IMR-90 (cell line): ENCODE data around the gene NISCH.

Source experiments
- BHLHE40 ChIP-seq: fragments of 150-350 bp; IDR thresholded peaks from 2 replicates; pipeline ENCODE4 v1.6.1; 2016; ENCODE audit warnings: mild to moderate bottlenecking, low read depth, low read length
- CEBPB ChIP-seq: IDR thresholded peaks from 2 replicates; pipeline ENCODE4 v1.6.1; 2012; ENCODE audit warnings: low read depth, low read length, improper control_type of control experiment
- CTCF ChIP-seq: conservative IDR thresholded peaks from 2 replicates; pipeline ENCODE4 v1.5.1; 2012; ENCODE audit warnings: mild to moderate bottlenecking, low read depth, low read length, improper control_type of control experiment
- ELK1 ChIP-seq: fragments of 150-350 bp; IDR thresholded peaks from 2 replicates; pipeline ENCODE4 v1.6.1; 2016; ENCODE audit warnings: low read depth, mild to moderate bottlenecking, low read length, moderate library complexity, borderline replicate concordance
- FOS ChIP-seq: fragments of 150-350 bp; IDR thresholded peaks from 2 replicates; pipeline ENCODE4 v1.6.1; 2016; ENCODE audit warnings: low read depth, low read length
- MAZ ChIP-seq: IDR thresholded peaks from 2 replicates; pipeline ENCODE4 v1.6.1; 2012; ENCODE audit warnings: low read depth, mild to moderate bottlenecking, low read length, improper control_type of control experiment, moderate library complexity, borderline replicate concordance
- MXI1 ChIP-seq: IDR thresholded peaks from 2 replicates; pipeline ENCODE4 v1.6.1; 2012; ENCODE audit warnings: low read depth, mild to moderate bottlenecking, low read length, moderate library complexity, borderline replicate concordance
- NFE2L2 ChIP-seq: fragments of 150-350 bp; IDR thresholded peaks from 2 replicates; pipeline ENCODE4 v1.6.1; 2016; ENCODE audit warnings: low read depth, mild to moderate bottlenecking, low read length
- POLR2A ChIP-seq: IDR thresholded peaks from 2 replicates; pipeline ENCODE4 v1.6.1; 2012; ENCODE audit warnings: mild to moderate bottlenecking, low read depth, low read length
- RAD21 ChIP-seq: IDR thresholded peaks from 2 replicates; pipeline ENCODE4 v1.6.1; 2012; ENCODE audit warnings: low read length, improper control_type of control experiment
- RCOR1 ChIP-seq: IDR thresholded peaks from 2 replicates; pipeline ENCODE4 v1.6.1; 2012; ENCODE audit warnings: mild to moderate bottlenecking, low read length, improper control_type of control experiment; ENCODE audit not compliant: insufficient replicate concordance
- RFX5 ChIP-seq: IDR thresholded peaks from 2 replicates; pipeline ENCODE4 v1.8.0; 2012; ENCODE audit warnings: low read depth, mild to moderate bottlenecking, low read length, moderate library complexity
- USF2 ChIP-seq: fragments of 150-350 bp; IDR thresholded peaks from 2 replicates; pipeline ENCODE4 v1.6.1; 2017; ENCODE audit warnings: mild to moderate bottlenecking, antibody characterized with exemption, low read length, low read depth

GRCh38 chr3:52436500-52437149 is 18.8 kb upstream of the NISCH start:
- no peak for TF ChIP-seq CTCF
- no peak for TF ChIP-seq USF2
- no peak for TF ChIP-seq NFE2L2
- TF ChIP-seq RFX5: no peak
- no peak for TF ChIP-seq POLR2A
- peak; percentile 66 for TF ChIP-seq CEBPB
- no peak for TF ChIP-seq RAD21
- no peak for TF ChIP-seq BHLHE40
- TF ChIP-seq RCOR1: no peak
- TF ChIP-seq MXI1: no peak
- no peak for TF ChIP-seq ELK1
- TF ChIP-seq FOS: no peak
- peak; percentile 55; the same call in 1 of the 2 replicates for TF ChIP-seq MAZ
